HG03521 (cell line): Measurements from ENCODE around the gene WDR64.

Source experiments
- ATAC-seq: cut with Tn5 transposase; IDR thresholded peaks from one replicate; pipeline ENCODE4 v1.9.1; 2021; ENCODE audit warnings: mild to moderate bottlenecking, moderate library complexity; ENCODE audit not compliant: unreplicated experiment

Gene WDR64

DNA sequence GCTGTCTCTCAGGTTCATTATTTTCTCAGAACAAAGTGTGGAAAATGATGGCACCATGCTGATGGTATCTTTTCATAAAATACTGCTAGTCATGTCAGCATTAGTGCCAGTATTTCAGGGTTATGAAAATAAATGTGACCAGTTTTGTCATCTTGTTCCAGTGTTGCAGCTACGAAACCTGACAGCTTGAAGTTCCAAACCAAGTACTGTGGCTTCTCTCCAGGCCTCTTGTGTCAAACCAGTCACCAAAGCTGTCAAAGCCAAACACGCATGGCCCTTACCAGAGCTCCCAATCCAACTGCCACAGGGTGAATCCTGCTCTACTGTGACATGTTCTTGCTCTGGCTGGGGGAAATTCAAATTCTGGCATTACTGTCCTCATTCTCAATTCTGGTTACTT, 175.2 kb downstream of the WDR64 start:
- no peak for ATAC-seq

DNA sequence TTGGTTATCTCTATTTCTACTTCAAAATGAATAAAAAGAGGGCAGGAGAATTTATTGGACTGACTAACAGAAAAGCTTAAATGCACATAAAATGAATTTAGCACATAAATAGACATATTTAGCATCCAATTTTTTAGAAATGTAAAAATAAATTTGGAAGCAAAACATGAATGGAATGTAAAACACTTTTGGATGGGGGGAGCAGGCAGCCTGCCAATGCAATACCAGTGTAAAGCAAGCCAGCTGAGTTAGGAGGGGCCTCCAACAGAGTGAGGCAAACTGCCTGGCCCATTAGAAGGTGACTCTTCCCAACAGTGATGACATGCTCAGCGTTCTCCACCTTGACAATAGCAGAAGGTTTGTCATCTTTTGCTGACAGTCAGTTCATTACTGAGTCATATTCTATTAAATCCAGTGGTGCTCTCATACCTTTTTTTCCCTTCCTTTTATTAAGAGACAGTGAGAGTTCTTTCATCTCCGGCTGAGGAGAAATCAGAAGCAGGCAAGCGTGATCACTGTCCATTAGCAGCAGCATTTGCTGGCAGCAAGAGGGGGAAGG, 176.5 kb downstream of the WDR64 start:
- no peak for ATAC-seq

DNA sequence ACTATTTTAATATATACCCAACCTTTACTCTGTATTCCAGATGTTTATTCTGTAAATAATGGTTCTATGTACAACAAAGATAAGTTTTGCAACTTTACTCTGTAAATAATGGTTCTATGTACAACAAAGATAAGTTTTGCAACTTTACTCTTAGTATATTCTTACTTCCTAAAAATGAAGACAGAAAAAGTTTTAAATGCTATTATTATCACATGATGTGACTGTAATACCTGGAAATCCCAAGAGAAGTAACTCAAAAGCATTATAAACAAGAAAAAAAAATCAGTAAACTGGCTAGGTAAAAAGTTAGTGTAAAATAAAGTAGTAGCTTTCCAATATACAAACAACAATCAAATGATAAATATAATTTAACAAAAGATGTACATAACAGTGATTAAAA, 177.4 kb downstream of the WDR64 start:
- no peak for ATAC-seq

DNA sequence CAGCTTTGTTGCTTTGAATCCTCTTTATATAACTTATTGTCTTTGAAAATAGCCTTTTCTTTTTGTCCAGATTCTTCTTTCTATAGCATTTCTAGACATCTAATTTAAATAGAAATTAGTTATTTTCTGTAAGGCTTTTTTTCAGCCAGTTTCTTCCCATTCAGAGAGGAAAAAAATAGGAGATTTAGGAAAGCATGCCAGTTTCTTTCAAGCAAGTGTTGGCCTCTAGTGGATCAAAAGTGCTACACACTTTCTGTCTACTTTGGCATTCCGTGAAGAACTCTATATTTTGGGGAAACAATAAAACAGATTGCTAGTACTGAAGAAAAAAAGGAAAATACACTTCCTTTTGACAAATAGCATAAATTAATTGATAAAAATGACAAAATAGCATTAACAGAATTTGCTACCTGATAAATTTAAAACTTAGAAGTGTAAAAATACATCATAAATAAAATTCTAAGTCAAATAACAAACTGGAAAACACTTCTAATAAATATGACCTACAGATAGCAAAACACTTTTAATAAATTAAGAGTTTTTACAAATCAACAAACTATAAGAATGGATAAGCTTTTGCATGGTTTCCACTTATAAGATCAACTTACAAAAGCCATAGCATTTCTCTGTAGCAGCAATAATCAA, 182.8 kb downstream of the WDR64 start:
- no peak for ATAC-seq

DNA sequence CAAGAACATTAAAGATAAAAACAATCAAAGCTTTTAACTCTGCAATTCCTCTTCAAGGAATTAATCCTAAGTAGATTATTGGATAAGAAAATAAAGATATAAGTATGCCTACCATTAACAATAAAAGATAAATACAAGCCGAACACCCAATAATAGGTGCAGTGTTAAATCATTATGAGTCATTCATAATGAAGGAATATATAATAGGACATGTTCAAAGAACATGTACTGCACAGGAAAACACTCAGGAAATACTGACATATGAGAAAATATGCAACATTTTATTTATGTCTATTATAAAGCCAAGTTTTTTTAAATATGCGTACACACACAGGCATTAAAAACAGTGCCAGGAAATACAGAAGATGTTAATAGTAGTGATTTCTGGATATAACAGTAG, 184.9 kb downstream of the WDR64 start:
- ATAC-seq = no peak

DNA sequence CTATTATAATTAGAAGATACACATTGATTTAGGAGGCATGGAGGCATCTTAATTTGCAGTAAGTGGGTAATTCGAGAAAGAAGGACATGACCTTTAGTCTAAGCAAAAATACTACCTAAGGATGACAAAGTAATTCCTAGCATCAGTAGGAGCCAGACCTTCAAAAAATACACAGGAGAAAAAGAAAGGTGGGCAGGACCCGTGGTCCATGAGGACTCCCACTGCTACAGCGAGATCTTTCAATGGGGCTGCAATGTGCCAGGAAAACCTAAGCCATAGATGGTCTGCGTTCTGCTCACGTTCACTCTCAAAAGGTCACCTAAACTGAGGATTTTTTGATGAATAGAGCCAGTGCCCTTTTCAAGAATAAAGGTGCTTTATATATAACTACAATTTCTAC, 185.3 kb downstream of the WDR64 start:
- ATAC-seq = no peak

DNA sequence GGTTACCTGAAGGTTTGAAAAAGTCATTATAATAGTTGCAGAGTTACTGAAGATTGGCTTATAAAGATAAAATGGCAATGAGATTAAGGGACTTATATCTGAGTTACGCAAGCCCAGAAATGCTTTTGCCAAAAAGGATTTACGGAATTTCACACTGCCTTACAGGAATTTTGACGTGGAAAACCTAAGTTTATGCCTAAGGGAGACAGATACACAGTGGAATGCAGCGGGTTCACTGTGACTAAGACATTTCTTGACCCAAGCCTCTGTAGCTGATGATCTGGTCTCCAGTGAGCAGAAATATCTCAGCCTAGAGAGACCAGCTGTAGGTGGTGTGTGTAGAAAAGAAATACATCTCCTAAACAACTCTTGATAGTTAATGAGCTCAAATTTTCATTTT, 185.8 kb downstream of the WDR64 start:
- no peak for ATAC-seq

DNA sequence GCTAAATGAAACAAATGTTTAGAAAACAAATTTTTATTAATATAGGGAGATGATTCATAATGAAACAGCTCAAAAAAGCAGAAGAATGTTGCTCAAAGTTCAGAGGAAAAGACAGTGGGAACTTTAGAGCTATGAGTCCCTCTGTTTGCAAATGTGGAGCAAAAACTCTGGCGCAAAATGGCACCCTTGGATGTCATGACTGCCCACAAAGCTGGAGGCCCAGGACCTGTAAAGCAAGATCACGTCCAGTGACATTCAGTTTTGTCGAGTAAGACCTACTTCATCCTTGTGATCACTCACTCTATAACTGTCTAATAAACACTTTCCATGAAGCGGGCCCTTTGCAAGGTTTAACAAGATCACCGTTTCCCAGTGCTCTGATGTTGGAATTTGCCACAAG, 186.8 kb downstream of the WDR64 start:
- ATAC-seq = no peak

DNA sequence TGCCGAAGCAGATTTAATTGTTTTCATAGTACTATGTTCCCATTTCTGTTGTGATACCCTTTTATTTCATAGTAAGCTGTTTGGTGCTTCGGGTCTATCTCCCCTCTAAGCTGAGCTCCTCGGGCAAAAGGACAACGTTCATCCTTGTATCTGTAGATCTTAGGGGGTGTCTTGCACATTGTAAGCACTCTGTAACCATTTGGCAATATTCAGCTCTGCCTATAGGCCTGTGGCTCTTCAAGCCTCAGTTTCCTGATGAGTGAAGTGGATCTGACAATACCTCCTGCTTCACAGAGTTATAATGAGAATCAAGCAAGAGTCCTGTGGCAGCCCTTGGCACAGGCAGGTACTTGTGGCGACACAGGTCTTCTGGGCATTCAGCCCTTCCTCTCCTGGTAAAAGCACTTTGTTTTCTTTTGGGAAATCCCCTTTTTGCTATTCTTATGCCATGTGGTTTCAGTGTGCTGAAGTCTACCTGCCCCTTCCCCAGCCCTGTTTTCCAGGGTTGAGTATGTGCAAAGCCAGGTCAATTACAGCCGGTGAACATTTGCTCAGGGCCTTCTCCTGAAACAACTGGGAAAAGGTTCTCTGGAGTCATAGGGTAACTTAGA, 187.4 kb downstream of the WDR64 start:
- no peak for ATAC-seq

DNA sequence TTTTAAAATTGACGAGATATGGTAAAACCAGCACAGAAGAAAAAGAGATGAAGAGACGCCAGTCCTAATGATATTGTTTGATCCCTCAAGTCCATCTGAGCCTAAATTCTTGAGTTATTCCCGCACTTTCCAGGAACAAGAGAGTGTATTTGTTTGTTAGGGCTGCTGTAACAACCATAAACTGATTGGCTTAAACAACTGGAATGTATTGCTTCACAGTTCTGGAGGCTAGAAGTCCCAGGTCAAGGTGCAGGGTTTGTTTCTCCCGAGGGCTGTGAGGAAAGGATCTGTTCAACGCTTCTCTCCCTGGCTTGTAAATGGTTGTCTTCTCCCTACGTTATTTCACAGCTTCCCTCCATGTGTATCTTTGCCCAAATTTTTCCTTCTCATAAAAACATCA, 188.1 kb downstream of the WDR64 start:
- no peak for ATAC-seq

DNA sequence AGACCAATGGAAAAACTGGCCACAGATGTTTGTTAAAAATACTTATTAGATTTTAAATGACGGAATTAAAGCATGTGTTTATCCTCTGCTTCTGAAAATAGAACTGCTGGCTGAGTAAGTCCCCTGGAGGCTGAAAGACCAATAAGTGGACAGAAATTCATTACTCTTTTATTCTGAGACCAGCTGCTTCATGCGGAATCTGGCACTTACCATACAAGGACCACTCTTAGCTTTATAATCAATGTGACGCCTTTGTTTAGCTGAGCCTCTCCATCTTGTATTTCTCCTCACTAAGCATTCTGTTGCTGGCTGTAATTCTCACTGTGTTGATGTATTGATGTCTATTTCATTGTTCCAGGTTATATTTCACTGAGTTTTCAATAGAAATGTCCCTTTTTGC, 189.6 kb downstream of the WDR64 start:
- no peak for ATAC-seq

DNA sequence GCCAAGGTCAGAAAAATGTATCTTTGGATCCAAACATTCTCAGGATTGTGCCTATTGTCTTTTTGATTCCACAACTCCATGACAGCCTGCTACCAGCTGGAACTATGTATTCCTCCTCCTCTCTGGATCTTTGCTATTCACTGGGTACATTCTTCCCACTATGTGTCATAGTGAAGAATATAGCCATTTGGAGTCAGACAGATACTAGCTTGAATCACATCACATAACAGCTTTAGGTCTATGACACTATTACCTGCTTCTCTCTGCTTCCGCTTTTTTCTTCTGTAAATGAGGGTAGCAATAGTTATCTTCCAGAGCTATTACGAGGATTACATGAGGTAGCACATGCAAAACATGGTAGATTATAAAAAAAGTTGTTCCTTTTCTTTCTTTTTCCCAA, 190.5 kb downstream of the WDR64 start:
- no peak for ATAC-seq

DNA sequence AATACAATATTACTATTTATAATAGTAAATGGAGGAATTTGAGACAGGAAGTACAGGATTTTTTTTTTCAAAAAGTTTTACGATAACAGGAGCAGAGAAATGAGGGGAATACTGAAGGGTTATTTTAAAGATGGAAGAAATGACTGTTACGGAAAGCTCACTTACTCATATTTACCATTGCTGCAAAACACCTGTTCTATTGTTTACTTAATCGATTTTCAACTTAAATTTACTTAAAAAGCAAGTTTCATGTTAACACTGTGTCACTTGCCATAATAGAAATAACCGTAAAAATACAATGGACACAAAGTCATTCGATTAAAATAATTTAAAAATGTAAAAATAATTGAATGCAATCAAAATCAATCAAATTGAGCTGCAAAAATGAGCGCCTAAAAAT, 192.5 kb downstream of the WDR64 start:
- ATAC-seq = no peak

DNA sequence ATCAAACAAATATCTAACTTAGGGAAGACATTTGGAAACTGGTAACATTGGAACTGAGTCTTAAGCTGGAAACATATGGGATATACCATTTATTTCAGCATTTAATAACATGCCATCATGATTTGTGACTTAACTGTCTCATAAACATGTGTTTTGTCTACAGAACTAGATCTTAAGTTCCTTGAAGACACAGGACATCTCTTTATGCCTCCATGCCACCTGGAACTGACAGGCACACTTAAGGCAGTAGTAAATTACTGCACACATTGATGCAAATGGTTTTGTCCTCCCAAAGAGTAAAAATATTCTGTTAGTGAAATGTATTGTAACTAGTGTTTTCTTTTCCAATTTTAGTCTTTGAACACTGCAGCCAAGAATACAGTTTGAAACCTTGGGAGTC, 194.3 kb downstream of the WDR64 start:
- ATAC-seq = no peak

DNA sequence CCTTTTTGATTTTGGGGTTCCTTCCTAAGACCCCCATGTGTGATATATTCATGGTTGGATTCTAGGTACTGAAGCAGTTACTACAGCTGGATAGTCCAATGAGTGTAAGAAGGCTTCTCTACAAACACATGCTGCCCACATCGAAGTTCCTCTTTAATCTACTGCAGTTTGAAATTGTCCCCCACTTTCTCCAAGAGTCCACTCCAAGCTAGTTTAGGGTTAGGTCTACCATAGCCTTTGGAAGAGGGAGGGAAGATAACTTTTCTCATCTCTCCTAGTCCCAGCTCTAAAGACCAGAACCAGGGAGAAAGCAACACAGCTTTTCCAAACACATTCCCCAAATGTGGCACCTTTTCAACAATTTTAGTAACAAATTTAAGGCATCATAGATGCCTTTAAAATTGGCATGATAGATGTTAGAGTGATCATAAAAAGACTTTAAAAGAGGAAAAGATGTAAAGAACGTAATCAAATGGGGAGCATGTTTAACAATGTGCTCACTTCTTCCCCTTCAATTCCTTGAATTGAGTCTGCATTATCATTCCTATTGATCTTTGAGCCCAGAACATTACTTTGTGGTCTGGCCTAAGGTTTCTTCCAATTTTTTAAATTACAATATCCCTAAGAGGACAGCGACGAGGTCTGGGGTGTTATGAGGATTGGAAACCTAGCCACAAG, 194.9 kb downstream of the WDR64 start:
- no peak for ATAC-seq

DNA sequence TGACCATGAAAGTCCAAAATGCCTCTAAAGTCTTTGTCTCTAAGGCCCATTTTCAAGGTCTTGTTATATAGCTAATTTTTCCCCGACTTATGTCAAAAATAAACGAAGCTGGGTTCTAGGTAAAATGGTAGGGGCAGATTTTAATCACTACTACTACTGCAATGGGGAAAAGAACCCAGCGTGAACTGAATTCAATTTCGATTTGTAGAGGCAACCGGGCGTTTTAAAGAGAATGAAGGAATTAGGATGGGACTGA, 195.4 kb downstream of the WDR64 start:
- ATAC-seq = no peak

DNA sequence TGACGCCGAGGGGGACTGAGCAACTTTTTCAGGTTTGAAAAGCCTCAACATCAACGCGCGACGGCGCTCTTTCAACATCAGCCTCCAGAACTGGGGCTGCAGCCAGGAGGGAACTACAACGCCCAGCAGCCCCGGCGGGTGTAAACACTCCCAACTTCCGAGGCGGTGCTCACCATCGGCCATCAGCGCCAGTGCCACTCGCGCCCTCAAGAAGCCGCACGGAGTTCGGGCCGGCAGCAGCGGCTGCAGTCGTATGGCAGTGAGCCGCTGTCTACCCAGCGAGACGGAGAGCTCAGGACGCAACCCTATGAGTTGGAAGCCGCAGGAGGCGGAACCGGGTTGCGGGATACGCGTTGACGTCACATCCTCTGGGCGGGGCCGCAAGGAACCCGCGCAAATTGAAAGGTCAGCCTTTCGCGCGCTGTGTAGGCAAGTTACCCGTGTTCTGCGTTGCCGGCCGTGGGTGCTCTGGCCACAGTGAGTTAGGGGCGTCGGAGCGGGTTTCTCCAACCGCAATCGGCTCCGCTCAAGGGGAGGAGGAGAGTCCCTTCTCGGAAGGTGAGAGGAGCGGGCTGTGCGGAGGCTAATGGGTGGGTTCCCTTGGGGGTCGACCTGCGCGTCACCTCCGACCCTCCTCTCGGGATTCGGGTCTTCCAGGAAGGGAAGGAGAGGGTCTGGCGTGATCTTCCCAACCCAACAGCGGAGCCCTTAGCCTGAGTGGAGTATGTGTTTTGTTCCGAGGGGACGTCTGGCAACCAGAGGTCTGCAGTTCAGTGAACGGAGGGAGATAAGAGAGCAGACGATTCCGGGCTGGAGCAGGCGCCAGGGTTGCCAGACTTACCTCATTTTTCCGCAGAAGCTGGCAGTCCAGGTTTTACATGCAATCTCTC, 196.0 kb downstream of the WDR64 start, which contains the start of gene EXO1:
EXO1 (plus strand) TSS at position 409 of the 890 bp plus-strand sequence. CDS start 2,222 bp downstream, outside the sequence.
- ATAC-seq = peak; percentile 96

DNA sequence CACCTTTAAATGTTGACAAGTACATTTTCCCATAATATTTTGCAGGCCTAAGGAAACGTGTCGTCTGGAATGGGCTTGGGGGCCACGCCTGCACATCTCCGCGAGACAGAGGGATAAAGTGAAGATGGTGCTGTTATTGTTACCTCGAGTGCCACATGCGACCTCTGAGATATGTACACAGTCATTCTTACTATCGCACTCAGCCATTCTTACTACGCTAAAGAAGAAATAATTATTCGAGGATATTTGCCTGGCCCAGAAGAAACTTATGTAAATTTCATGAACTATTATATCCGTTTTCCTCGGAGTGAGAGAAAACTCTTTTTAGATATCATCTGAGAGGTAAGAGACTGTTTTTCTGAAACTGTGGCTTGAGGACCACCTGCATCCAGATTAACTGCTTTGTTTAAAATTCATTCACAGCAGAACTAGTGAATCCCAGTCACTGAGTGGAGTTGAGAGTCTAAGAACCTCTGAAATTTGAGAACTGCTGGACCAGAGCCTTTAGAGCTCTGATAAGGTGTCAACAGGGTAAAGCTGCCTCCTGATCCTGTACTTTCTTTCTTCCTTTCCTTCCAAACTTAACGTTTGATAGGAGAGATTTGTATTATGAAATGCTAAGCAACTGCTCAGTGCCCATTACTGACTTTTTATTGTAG, 196.7 kb downstream of the WDR64 start:
- no peak for ATAC-seq

DNA sequence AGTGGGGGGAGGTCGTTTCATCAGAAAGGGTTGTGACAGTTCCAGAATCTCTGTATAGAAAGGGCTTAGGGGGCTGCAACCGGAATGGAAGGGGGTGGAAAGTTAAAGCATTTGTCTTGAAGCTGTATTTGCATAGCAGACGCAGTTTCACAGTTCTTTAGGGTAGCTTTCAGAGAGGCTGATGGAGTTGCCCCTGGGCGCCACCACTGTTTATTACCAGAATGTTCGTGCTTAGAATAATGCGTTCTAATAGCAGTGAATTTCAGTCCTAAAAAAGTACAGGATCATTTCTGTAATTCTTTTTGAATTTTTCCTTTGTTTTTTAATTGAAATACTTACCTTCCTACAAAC, 197.2 kb downstream of the WDR64 start:
- no peak for ATAC-seq
